ENCODE results near the gene SMIM20.
"Not testable (repeated sequence)": the region's sequence is repeated elsewhere in the genome, so short reads cannot be mapped to it uniquely, and the experiment has no call there.

Gene SMIM20

GRCh38 chr4:25913851-25914669 lies at the start of gene SMIM20:
Gene SMIM20 (plus strand): TSS chr4:25914220. CDS start chr4:25914314, 94 bp downstream.
- DNase-seq, result peak; percentile 87

GRCh38 chr4:25865586-25865985 lies 48.4 kb upstream of the SMIM20 start:
- DNase-seq, result peak; percentile 57

GRCh38 chr4:25866401-25866800 lies 47.6 kb upstream of the SMIM20 start:
- DNase-seq, result not testable (repeated sequence)

- no peak for DNase-seq
Measured at GRCh38 chr4:25867781-25868294, 46.2 kb upstream of the SMIM20 start.

GRCh38 chr4:25870081-25870480 lies 43.9 kb upstream of the SMIM20 start:
- DNase-seq, result no peak

GRCh38 chr4:25872851-25873631 lies 41.0 kb upstream of the SMIM20 start:
- DNase-seq, result no peak

GRCh38 chr4:25873632-25874129 lies 40.3 kb upstream of the SMIM20 start:
- no peak for DNase-seq

GRCh38 chr4:25874655-25875054 lies 39.4 kb upstream of the SMIM20 start:
- no peak for DNase-seq

- no peak for DNase-seq
Measured at GRCh38 chr4:25875281-25875745, 38.7 kb upstream of the SMIM20 start.

GRCh38 chr4:25878676-25879075 lies 35.3 kb upstream of the SMIM20 start:
- no peak for DNase-seq

GRCh38 chr4:25879091-25879584 lies 34.9 kb upstream of the SMIM20 start:
- no peak for DNase-seq

GRCh38 chr4:25879587-25879986 lies 34.4 kb upstream of the SMIM20 start:
- DNase-seq, result no peak

- DNase-seq, result no peak
Measured at GRCh38 chr4:25879991-25880651, 33.9 kb upstream of the SMIM20 start.

GRCh38 chr4:25881193-25881592 lies 32.8 kb upstream of the SMIM20 start:
- no peak for DNase-seq

- DNase-seq, result no peak
Measured at GRCh38 chr4:25882226-25882625, 31.8 kb upstream of the SMIM20 start.

- no peak for DNase-seq
Measured at GRCh38 chr4:25883565-25883964, 30.5 kb upstream of the SMIM20 start.

GRCh38 chr4:25884031-25884782 lies 29.8 kb upstream of the SMIM20 start:
- DNase-seq, result no peak

- DNase-seq, result no peak
Measured at GRCh38 chr4:25888781-25889180, 25.2 kb upstream of the SMIM20 start.

- no peak for DNase-seq
Measured at GRCh38 chr4:25889589-25890503, 24.2 kb upstream of the SMIM20 start.

- DNase-seq, result peak; percentile 28
Measured at GRCh38 chr4:25890571-25891485, 23.2 kb upstream of the SMIM20 start.

Data from NCI-H69 (cell line).